GM12872 (cell line): ENCODE measurements around the gene RCAN3.
A peak's percentile ranks its signal among the peaks of the same experiment; 100 is the strongest.

Experiments used
- TF ChIP-seq, protein P1 (sequence below): IDR thresholded peaks from 3 replicates; pipeline ENCODE4 v1.5.1; 2011; ENCODE audit warnings: low read depth, mild to moderate bottlenecking, low read length, moderate library complexity; ENCODE audit not compliant: insufficient read depth

Gene RCAN3

DNA sequence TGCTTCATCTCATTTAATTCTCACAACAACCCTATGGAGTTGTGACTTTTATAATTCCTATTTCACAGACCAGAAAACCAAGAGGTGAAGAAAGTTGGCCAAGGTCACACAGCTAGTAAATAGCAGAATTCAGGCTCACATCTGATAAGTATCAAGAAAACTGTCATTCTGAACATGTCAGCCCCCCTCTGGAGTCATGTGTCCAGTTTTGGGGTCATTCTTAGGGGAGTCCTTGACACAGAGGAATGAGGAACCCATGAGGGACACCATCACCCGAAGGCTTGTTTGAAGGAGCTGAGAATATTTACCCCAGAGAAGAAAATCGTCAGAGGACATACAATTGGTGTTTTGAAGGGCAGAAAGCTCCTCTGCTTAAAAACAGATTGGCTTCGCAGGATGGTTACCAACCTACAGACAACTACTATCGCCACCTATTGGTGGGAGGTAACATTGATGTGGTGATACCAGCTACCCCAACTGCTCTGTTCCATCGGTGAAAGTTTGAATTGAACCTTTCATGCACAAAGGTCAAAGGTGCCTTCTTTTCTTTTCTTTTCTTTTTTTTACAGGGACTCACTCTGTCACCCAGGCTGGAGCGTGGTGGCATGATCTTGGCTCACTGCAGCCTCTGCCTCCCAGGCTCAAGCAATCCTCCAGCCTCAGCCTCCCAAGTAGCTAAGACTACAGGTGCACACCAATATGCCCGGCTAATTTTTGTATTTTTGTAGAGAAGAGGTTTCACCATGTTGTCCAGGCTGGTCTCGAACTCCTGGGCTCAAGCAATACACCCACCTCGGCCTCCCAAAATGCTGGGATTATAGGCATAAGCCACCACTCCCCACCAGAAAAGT lies 84.6 kb downstream of the RCAN3 start:
- TF ChIP-seq, protein P1, sequence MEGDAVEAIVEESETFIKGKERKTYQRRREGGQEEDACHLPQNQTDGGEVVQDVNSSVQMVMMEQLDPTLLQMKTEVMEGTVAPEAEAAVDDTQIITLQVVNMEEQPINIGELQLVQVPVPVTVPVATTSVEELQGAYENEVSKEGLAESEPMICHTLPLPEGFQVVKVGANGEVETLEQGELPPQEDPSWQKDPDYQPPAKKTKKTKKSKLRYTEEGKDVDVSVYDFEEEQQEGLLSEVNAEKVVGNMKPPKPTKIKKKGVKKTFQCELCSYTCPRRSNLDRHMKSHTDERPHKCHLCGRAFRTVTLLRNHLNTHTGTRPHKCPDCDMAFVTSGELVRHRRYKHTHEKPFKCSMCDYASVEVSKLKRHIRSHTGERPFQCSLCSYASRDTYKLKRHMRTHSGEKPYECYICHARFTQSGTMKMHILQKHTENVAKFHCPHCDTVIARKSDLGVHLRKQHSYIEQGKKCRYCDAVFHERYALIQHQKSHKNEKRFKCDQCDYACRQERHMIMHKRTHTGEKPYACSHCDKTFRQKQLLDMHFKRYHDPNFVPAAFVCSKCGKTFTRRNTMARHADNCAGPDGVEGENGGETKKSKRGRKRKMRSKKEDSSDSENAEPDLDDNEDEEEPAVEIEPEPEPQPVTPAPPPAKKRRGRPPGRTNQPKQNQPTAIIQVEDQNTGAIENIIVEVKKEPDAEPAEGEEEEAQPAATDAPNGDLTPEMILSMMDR: peak; percentile 92

DNA sequence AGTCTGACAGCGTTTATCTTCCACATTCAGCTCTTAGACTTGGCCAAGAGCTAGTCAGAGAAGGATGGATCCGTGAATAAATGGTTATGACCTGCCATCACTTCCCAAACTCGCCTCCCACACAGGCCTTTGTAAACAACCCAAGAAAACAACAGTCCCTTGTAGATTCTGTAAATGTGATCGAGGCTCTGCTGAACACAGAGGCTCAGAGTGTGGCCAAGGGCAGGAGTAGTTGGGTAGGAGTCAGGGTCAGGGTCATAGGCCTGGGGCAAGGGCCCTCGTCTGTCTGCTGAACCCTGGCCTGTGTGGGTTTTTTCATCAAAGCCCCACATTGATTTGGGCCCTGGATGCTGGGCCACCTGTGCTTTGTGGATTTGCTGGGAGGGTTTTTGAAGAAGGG lies 85.9 kb downstream of the RCAN3 start:
- TF ChIP-seq, protein P1: no peak

DNA sequence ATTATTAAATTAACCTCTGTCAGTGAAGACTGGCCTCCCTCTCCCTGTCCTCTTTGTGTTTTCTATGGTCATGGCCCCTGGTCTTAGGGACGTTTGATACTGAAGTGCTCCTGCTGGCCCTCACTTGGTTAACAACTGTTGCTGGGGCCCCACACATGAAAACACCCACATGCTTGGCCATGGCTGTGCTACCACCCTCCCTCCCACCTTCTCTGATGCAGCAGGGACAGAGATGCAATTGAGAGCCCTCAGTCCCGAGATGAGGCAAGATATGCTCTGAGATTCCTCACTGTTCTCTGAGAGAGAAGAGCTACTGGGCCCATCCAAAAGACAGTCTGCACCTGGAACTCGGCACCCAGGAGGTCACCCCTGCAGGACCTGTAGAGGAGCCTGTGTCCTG lies 86.6 kb downstream of the RCAN3 start:
- TF ChIP-seq, protein P1: no peak
